ENCODE measurements around the gene EFHC1. TPM values are rescaled to one million over a fixed set of nuclear protein-coding genes. Genes with fewer than 3 reads are reported as not detected.

Gene EFHC1
- total RNA-seq, 1 donor from 2014 or later: 1.6 TPM

DNA sequence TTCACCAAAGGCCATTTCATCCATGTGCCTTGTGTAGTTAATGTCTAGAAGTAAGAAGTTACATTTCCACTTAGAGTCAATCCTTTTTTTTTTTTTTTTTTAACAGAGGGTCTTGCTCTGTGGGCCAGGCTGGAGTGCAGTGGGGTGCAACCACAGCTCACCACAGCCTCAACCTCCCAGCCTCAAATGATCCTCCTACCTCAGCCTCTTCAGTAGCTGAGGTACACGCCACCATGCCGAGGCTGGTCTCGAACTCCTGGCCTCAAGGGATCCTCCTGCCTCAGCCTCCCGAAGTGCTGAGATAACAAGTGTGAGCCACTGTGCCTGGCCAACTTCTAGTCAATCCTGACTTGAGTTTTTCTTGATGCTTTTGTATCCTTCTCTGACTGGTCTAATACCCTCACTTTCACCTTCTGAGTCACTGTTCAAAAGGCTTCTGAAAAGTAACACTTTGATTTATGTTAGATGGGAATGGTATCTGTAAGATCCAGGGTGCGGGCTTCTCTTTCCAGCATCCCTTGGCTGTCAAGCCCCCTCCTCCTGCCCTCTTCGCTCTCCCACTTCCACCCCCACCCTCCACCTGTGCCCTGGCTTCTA is 134.6 kb downstream of the EFHC1 start:
- Mint-ChIP-seq H3K9me3 (no peaks in the 10 kb centered on the region), H3K4me1 (ENCODE audit: low read depth) (peaks cover 13% of the 10 kb centered on the region), H3K4me3 (ENCODE audit: low read depth) (no peak overlapping the region), H3K27me3 (ENCODE audit: low read depth) (no peaks in the 10 kb centered on the region), H3K36me3 (ENCODE audit: low read depth) (no peaks in the 10 kb centered on the region), H3K27ac (no peak overlapping the region)
- DNase-seq (ENCODE audit: low spot score): no peak
- intact Hi-C loops (cut with micrococcal nuclease): no loop called here

DNA sequence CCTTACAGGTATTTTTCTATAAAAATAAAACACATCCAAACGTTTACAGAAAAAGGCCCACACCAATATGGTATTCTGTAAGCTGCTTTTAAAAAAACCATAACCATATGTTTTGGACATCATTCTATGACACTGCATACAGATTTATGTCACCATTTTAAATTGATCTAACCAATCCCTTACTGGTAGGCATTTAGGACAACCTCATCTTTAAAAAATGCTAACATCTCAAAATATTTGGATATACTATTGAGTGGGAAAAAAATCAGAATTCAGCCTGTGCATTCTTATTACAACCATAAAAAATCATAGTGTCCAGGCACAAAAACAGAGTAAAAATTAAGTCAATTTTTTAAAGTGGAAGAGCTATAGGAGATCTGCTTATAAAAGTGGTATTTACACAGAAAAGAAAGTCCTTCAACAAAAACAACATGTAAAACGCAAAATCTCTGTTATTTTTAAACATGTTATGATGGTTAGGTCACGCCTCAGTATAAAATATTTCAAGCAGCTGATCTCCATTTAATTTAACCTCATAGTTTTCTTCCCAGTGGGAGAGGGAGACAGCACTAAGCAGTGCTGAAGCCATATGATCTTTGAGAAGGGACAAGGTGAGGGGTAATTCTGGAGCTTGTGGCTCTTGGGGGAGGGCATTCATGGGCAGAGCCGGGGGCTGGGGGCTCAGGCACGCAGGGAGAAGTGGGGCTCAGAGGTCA is 135.5 kb downstream of the EFHC1 start:
- Mint-ChIP-seq H3K36me3 (ENCODE audit: low read depth) (no peaks in the 10 kb centered on the region), H3K9me3 (no peaks in the 10 kb centered on the region), H3K27me3 (ENCODE audit: low read depth) (no peaks in the 10 kb centered on the region), H3K27ac (no peak overlapping the region), H3K4me3 (ENCODE audit: low read depth) (no peak overlapping the region), H3K4me1 (ENCODE audit: low read depth) (peaks cover 10% of the 10 kb centered on the region)
- DNase-seq (ENCODE audit: low spot score): no peak
- intact Hi-C loops (cut with micrococcal nuclease): no loop called here

DNA sequence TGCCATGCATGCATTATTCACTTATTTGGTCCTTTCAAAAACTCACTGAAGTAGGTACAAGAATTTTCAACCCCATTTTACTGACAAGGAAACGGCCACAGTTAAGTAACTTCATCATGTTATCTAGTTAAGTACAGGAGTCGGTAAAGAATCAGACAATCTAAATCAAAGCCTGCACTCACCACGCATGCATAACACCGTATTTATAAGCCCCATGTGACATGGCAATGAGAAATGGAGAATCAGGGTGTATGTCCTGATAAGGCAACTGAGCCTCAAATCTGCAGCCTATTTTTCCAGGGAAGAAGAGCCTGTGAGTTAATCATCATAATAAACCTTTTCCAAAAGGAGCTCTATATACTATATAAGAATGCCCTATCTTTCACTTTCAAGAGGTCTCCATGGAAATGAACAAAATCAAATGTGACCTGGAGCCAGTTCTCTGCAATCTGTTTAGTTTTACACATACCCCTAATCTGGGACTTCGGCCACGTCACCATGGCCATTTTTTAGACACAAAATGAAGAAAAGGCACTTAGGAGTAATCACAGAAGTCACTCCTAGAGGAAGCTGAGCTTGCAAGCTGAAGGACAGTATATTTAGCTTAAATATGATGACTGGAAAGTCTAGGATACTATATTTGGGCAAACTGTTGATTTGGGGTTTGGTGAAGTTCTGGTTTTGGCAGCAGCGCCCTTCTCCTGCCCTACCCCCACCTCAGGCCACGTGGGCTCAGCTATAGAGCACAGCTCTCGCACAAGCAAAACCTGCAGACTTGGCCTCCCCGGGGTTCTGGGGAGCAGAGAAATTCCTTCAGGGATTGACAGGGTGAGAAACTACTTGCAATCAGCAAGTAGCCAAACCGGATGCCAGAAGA is 137.5 kb downstream of the EFHC1 start:
- Mint-ChIP-seq H3K9me3 (no peaks in the 10 kb centered on the region), H3K27ac (no peak overlapping the region)

DNA sequence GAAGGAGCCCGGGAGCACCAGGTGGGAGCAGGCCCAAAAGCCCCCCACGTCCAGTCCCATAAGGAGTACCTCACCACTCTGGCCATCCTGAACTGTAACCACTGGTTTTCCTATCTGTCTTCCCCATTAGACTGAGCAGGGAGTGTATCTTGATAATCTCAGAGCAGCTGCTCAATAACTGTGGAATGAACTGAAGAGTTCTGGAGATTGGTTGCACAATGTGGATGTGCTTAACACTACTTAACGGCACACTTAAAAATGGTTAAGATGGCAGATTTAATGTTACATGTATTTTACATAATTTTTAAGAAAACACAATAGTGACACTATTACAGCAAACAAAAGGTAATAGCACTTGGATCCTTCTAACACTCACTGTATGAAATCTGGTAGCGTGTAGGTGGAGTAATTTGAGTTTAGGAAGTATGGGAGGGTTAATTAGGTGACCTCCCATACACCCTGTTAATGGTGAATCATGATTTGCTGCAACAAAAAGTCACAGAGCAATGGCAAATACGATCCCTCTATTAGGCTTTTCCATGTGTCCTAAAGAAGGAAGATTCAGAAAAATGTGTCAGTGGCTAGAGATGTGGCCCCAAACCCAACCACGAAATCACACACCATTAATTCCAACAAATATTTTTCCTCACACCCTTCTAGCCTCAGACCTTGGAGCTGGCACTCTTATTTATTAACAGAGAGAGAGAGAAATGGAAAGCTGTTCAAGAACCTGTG is 138.3 kb downstream of the EFHC1 start:
- Mint-ChIP-seq H3K4me3 (ENCODE audit: low read depth) (no peak overlapping the region), H3K9me3 (no peaks in the 10 kb centered on the region), H3K27me3 (ENCODE audit: low read depth) (no peaks in the 10 kb centered on the region), H3K36me3 (ENCODE audit: low read depth) (no peaks in the 10 kb centered on the region), H3K4me1 (ENCODE audit: low read depth) (peaks cover 5% of the 10 kb centered on the region), H3K27ac (no peak overlapping the region)
- intact Hi-C loops (cut with micrococcal nuclease): no loop called here
- DNase-seq (ENCODE audit: low spot score): no peak

More for the DNA sequence above, 137.5 kb downstream of the EFHC1 start:
- Mint-ChIP-seq H3K4me3 (ENCODE audit: low read depth) (no peak overlapping the region), H3K4me1 (ENCODE audit: low read depth) (peaks cover 6% of the 10 kb centered on the region), H3K36me3 (ENCODE audit: low read depth) (no peaks in the 10 kb centered on the region), H3K27me3 (ENCODE audit: low read depth) (no peaks in the 10 kb centered on the region)
- no peak for DNase-seq (ENCODE audit: low spot score)
- intact Hi-C loops (cut with micrococcal nuclease): no loop called here

DNA sequence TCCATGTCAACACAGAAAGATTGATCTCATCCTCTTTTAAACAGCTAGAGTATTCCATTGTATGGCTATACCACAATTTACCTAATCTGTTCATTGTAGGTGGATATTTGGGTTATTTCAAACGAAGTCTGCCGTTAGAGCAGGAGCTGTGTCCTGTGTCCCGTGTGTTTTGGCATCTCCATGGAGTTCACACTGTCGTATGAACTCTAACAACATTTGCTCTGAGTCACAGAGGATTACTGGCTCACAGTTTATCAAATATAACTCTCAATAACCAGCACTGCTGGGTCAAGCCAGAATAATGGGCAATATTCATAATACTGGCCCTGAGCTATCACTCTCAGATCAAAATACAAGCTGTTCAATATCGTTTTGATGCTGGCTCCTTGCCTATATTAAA is 140.3 kb downstream of the EFHC1 start:
- H3K36me3 Mint-ChIP-seq (ENCODE audit: low read depth): no peaks in the 10 kb centered on the region
- H3K4me3 Mint-ChIP-seq (ENCODE audit: low read depth): no peak overlapping the region
- no peaks in the 10 kb centered on the region for H3K9me3 Mint-ChIP-seq
- no peak for DNase-seq (ENCODE audit: low spot score)
- intact Hi-C loops (cut with micrococcal nuclease): no loop called here
- no peak overlapping the region for H3K27ac Mint-ChIP-seq
- no peaks in the 10 kb centered on the region for H3K27me3 Mint-ChIP-seq (ENCODE audit: low read depth)
- H3K4me1 Mint-ChIP-seq (ENCODE audit: low read depth): peaks cover 8% of the 10 kb centered on the region

DNA sequence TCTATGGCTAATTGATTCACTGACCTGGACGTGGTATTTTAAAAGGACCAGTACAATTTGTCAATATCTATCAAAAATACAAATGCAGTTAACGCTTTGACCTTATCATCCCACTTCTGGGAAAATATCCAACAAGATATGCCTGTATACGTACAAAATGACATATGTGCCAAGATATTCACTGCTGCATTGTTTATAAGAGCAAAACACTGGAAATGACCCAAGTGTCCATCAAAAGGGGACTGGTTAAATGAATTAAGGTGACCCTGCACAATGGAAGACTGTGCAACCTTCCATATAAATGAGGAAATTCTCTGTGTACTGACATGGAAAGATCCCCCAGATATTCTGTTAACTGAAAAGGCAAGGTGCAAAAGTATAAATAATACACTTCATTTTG is 142.8 kb downstream of the EFHC1 start:
- Mint-ChIP-seq H3K9me3 (no peaks in the 10 kb centered on the region), H3K27ac (no peak overlapping the region), H3K36me3 (ENCODE audit: low read depth) (no peaks in the 10 kb centered on the region), H3K4me3 (ENCODE audit: low read depth) (no peak overlapping the region), H3K27me3 (ENCODE audit: low read depth) (no peaks in the 10 kb centered on the region), H3K4me1 (ENCODE audit: low read depth) (peaks cover 20% of the 10 kb centered on the region)
- DNase-seq (ENCODE audit: low spot score): no peak
- intact Hi-C loops (cut with micrococcal nuclease): no loop called here

DNA sequence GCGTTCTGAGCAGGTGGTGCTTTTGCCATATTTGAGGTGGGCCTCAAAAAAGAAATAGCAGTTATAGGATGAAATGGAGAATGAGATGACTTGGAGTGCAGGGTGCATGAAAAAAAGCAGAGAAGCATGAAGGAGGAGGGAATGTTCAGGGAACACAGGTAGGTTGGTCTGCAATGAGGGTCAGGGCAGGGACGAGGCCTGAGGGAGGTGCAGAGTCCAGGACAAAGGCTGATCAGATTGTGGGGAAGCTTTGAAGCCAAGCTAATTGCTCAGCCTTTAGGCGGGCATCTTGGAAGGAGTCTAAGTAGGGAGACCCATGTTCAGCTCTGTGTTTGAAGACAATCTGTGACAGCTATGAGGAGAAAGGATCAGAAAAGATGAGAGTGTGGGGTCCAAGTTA is 144.7 kb downstream of the EFHC1 start:
- no peaks in the 10 kb centered on the region for H3K36me3 Mint-ChIP-seq (ENCODE audit: low read depth)
- no peaks in the 10 kb centered on the region for H3K27me3 Mint-ChIP-seq (ENCODE audit: low read depth)
- peaks cover 18% of the 10 kb centered on the region for H3K4me1 Mint-ChIP-seq (ENCODE audit: low read depth)
- no peak for DNase-seq (ENCODE audit: low spot score)
- no peak overlapping the region for H3K27ac Mint-ChIP-seq
- no peak overlapping the region for H3K4me3 Mint-ChIP-seq (ENCODE audit: low read depth)
- intact Hi-C loops (cut with micrococcal nuclease): no loop called here
- H3K9me3 Mint-ChIP-seq: no peaks in the 10 kb centered on the region

DNA sequence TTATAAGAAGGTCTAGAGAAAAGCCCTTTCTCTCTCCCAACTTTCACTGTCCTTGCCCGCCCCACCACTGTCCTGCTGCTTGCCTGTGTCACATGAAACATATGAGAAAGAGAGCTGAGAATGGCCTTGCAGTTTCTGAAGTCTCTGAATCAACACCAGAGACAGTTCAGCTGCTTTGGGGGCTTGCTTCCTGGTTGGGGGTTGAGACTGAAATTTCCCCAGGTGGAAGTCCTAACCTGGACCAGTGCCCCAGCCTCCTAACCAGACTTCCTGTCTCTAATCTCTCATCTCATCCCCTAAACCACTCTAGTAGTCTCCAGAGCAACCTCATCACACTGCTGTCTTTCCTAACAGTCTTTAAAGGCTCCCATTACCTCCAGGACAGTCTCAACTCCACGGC is 146.1 kb downstream of the EFHC1 start:
- Mint-ChIP-seq H3K9me3 (no peaks in the 10 kb centered on the region), H3K36me3 (ENCODE audit: low read depth) (no peaks in the 10 kb centered on the region), H3K27me3 (ENCODE audit: low read depth) (no peaks in the 10 kb centered on the region), H3K4me1 (ENCODE audit: low read depth) (peaks cover 16% of the 10 kb centered on the region), H3K4me3 (ENCODE audit: low read depth) (no peak overlapping the region), H3K27ac (no peak overlapping the region)
- intact Hi-C loops (cut with micrococcal nuclease): no loop called here
- DNase-seq (ENCODE audit: low spot score): no peak

DNA sequence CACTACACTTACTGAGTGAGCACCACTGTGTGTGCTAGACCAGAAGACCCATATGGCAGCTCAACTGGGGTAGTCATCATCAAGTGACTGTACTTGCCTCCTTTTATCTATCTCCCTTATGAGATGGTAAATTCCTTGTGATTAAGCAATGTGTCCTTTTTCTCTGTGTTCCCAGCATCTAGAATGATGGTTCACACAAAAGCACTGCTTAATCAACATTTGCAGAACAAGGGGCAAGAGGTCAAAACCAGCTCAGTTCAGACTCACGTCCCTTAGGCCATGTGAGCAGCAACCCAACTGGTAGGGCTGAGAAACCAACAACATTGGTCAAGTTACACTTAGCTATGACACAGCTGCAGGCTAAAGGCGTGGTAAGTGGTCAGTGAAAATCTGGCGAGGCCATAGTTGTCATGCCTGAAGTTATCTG is 146.7 kb downstream of the EFHC1 start:
- Mint-ChIP-seq H3K4me1 (ENCODE audit: low read depth) (peaks cover 16% of the 10 kb centered on the region), H3K27me3 (ENCODE audit: low read depth) (no peaks in the 10 kb centered on the region), H3K36me3 (ENCODE audit: low read depth) (no peaks in the 10 kb centered on the region), H3K4me3 (ENCODE audit: low read depth) (no peak overlapping the region), H3K9me3 (no peaks in the 10 kb centered on the region), H3K27ac (no peak overlapping the region)
- no peak for DNase-seq (ENCODE audit: low spot score)
- intact Hi-C loops (cut with micrococcal nuclease): no loop called here

DNA sequence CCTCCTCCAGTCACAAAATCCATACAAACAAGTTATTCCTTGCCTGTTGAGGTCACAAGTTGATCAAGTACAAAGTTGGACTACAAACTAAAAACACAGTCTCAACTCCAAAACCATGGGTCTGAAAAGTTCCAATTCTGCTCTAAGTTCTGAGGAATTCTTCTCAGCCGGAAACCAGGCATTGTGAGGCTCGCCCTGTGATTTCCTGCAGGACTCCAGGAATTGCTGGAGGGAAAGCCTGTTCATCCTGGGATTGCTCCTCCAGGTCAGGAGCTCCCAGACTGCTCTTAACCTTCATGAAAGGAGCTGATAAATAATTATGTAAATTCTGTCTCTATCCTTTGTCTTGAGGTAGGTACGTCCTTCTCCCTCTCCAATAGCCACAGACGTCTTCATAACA is 148.2 kb downstream of the EFHC1 start:
- intact Hi-C loops (cut with micrococcal nuclease): no loop called here
- H3K9me3 Mint-ChIP-seq: no peaks in the 10 kb centered on the region

DNA sequence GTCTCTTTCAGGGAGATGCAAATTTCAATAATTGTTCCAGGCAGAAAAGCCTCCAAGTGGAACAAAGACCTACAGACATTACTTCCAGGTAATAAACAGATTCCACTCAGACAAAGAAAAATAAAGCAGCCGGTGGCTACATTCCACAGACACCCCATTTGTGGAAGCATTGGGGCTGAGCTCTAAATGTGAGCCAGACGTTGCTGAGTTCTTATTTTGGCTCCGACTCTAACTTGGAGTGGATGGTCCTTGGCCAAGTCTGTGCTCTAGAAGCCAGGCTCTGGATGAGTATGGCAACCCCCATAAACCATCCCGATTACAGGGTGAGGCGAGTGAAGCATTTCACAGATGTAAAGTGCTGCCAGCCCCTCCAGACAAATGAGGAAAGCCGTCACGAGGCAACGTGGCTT is 150.2 kb downstream of the EFHC1 start:
- Mint-ChIP-seq H3K36me3 (ENCODE audit: low read depth) (peaks cover 4% of the 10 kb centered on the region), H3K4me3 (ENCODE audit: low read depth) (no peak overlapping the region), H3K27ac (no peak overlapping the region), H3K9me3 (no peaks in the 10 kb centered on the region), H3K4me1 (ENCODE audit: low read depth) (peaks cover 35% of the 10 kb centered on the region), H3K27me3 (ENCODE audit: low read depth) (no peaks in the 10 kb centered on the region)
- intact Hi-C loops (cut with micrococcal nuclease): loop anchor here (10.0 kb wide), 3 partner anchors 55 to 405 kb away; no protein-coding TSS in a partner anchor
- DNase-seq (ENCODE audit: low spot score): no peak

More for the DNA sequence above, 148.2 kb downstream of the EFHC1 start:
- no peaks in the 10 kb centered on the region for H3K27me3 Mint-ChIP-seq (ENCODE audit: low read depth)
- H3K27ac Mint-ChIP-seq: no peak overlapping the region
- no peak overlapping the region for H3K4me3 Mint-ChIP-seq (ENCODE audit: low read depth)
- H3K4me1 Mint-ChIP-seq (ENCODE audit: low read depth): peaks cover 24% of the 10 kb centered on the region
- DNase-seq (ENCODE audit: low spot score): no peak
- peaks cover 4% of the 10 kb centered on the region for H3K36me3 Mint-ChIP-seq (ENCODE audit: low read depth)

DNA sequence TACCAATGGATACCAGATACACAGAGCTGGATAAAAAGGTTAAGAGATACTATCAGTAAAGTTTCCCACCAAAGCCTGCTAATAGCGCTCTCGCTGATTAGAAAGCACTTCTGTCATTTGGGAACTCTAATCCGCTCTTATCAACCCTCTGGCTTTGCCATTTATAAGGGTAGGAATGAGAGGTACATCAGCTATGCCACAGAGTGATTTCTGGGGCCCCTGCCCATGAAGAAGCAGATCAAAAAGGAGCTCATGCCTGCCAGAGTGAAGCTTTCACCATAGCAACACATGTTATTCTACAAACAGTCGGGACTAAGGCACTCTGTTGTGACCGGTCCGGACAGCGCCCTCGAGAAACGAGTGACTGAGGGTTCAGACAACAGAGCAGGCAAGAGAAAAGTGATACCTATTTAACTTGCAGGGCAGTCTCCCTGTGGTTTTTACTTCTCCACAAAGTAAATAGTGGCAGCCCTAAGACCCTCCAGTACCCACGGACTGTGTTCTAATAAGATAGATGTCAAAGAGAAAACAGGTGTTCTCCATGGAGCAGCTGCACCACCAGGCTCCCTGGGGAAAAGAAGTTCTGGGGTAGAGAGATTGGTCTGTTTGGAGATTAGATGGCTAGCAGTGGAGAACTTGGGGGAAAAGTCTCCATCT is 151.1 kb downstream of the EFHC1 start:
- DNase-seq (ENCODE audit: low spot score): no peak
- Mint-ChIP-seq H3K4me1 (ENCODE audit: low read depth) (peaks cover 40% of the 10 kb centered on the region), H3K9me3 (no peaks in the 10 kb centered on the region), H3K27me3 (ENCODE audit: low read depth) (no peaks in the 10 kb centered on the region), H3K4me3 (ENCODE audit: low read depth) (no peak overlapping the region), H3K36me3 (ENCODE audit: low read depth) (peaks cover 4% of the 10 kb centered on the region), H3K27ac (no peak overlapping the region)
- intact Hi-C loops (cut with micrococcal nuclease): loop anchor here (10.0 kb wide), 3 partner anchors 56 to 406 kb away; no protein-coding TSS in a partner anchor
